Middle frontal gyrus (tissue), 1 donor: ENCODE results near the gene ETV5.
A peak's percentile ranks its signal among the peaks of the same experiment; 100 is the strongest.
"Not testable (repeated sequence)": the region's sequence is repeated elsewhere in the genome, so short reads cannot be mapped to it uniquely, and the experiment has no call there.

Source experiments
- DNase-seq: peaks from one replicate; pipeline ENCODE4 v3.0.0-alpha.2; 2015; ENCODE audit warnings: low spot score; ENCODE audit errors: extremely low spot score

ETV5 gene

GRCh38 chr3:186025161-186025560 is 83.7 kb downstream of the ETV5 start:
- no peak for DNase-seq

- DNase-seq: no peak
These were observed 84.7 kb downstream of the ETV5 start for GRCh38 chr3:186024210-186024609.

- DNase-seq: no peak
These were observed 86.0 kb downstream of the ETV5 start for GRCh38 chr3:186022931-186023330.

GRCh38 chr3:186021673-186022362 is 87.1 kb downstream of the ETV5 start:
- no peak for DNase-seq

GRCh38 chr3:186021250-186021649 is 87.6 kb downstream of the ETV5 start:
- not testable (repeated sequence) for DNase-seq

GRCh38 chr3:186019288-186019687 is 89.6 kb downstream of the ETV5 start:
- DNase-seq: not testable (repeated sequence)

GRCh38 chr3:186014866-186015265 is 94.0 kb downstream of the ETV5 start:
- DNase-seq: no peak

GRCh38 chr3:186013312-186013711 is 95.6 kb downstream of the ETV5 start:
- peak; percentile 39 for DNase-seq

DNA sequence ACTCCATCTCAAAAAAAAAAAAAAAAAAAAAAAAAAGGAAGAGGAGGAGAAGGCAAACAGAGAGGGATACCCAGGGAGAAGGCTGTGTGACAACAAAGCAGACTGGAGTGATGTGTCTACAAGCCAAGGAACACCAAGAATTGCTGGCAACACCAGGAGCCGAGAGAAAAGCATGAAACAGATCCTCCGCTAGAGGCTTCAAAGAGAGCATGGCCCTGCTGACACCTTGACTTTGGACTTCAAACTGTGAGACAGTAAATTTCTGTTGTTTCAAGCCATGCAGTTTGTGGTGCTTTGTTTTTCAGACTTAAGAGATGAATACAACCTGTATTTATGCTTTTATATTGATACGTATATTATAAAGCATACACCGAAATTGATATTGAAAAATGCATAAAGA is 96.8 kb downstream of the ETV5 start:
- no peak for DNase-seq

GRCh38 chr3:186004671-186005070 is 104.2 kb downstream of the ETV5 start:
- DNase-seq: no peak

DNA sequence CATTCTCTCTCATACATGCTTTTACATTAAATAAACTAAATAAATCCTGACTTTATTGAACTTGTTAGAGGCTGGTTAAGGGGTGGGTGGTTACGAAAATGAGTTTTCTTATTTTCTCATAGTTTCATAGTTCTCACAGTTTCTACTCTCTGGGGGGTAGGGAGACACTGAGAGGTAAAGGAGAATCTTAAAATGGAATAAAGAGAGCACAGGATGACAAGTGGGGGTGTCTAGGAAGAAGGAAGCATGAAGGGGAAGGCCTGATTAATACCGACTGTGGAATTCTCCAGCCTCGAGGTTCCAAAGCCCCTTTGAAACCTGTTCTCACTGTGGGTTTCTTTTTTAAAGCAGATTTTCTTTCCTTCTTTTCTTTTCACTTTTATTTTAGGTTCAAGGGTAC is 104.7 kb downstream of the ETV5 start:
- no peak for DNase-seq

- no peak for DNase-seq
These were observed 105.3 kb downstream of the ETV5 start for GRCh38 chr3:186003610-186004009.

DNA sequence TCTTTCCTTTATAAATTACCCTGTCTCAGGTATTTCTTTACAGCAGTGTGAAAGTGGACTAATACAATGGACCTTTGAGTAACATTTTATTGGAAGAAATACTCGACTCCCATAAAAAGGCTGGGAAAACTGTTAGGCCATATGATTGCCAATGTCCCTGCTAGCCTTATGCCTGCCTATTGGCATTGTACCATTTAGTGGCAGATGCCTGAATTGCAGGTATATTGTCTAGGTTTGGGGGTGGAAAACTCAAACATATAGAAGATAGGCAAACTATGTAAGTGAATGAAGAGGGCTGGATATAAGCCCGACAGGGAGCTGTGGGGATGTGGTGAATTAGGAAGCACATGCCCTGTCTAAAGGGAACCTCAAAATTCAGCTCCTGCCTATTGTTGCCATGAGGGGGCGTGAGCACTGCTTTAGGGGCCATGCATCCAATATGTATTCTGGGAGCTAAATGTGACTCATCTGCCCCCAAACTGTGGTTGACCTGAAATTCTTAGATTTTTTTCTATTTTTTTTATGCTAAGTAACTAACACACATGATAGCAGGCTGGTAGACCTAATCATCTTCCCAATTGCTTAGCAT is 105.9 kb downstream of the ETV5 start:
- no peak for DNase-seq

DNA sequence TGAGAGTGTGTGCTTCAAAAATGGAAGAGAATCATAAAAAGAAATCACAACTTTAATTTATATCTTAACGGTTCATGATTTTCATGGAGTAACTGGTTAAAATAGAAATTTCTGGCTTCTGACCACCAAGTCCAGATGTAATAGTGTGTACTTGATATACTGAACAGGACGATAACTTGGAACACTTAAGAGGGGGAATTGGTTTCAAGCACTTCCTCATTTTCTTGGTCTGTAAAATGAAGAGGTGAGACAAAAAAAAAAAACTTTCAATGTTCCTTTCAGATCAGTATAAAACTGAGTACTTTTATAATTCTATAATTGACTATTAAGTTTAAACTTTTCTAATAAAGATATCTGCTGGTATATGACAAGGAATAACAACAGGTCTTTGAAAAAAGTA is 107.0 kb downstream of the ETV5 start:
- DNase-seq: no peak

DNA sequence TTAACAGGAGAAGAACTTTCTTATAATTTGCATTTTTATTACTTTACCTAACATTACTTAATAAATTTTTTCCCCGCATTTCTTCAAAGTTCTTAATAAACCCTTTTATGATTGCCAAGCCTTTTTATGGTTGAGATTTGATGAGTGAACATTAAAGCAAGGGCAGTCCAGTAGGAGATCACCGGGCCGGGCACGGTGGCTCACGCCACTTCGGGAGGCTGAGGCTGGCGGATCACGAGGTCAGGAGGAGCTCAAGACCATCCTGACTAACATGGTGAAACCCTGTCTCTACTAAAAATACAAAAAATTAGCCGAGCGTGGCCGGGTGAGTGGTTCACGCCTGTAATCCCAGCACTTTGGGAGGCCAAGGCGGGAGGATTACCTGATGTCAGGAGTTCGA is 109.7 kb downstream of the ETV5 start:
- no peak for DNase-seq

DNA sequence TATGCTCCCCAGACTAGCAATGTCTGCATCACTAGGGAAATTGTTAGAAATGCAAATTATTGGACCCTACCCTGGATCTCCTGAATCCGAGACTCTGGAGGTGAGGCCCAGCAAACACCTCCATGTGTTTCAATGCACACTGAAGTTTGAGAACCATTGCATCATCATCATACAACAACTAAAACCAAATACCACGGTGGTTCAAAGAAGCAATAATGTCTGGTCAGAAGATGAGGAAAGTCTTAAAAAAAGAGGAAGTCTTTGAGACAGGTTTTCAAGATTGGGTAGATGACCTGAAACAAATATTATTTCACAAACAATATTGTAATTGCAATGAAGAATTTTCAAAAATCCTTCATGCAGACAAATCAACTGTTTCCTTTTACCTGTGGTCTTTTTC is 110.8 kb downstream of the ETV5 start:
- no peak for DNase-seq

GRCh38 chr3:185997130-185997529 is 111.8 kb downstream of the ETV5 start:
- no peak for DNase-seq
